HL-60 (cell line): ENCODE results near the gene ZNF629.

Source experiments
- GABPA ChIP-seq: IDR thresholded peaks from 2 replicates; pipeline ENCODE4 v1.6.1; 2012; ENCODE audit warnings: low read depth
- POLR2AphosphoS5 ChIP-seq: IDR thresholded peaks from 2 replicates; pipeline ENCODE4 v1.6.1; 2012; ENCODE audit warnings: low read depth
- REST ChIP-seq: IDR thresholded peaks from 2 replicates; pipeline ENCODE4 v1.6.1; 2012; ENCODE audit warnings: low read depth; ENCODE audit not compliant: insufficient replicate concordance
- TF ChIP-seq, protein P1 (sequence below): IDR thresholded peaks from one replicate; pipeline ENCODE4 v1.5.1; 2011; ENCODE audit warnings: low read length, control low read depth, inconsistent platforms; ENCODE audit not compliant: insufficient read depth

- TF ChIP-seq, protein P1, sequence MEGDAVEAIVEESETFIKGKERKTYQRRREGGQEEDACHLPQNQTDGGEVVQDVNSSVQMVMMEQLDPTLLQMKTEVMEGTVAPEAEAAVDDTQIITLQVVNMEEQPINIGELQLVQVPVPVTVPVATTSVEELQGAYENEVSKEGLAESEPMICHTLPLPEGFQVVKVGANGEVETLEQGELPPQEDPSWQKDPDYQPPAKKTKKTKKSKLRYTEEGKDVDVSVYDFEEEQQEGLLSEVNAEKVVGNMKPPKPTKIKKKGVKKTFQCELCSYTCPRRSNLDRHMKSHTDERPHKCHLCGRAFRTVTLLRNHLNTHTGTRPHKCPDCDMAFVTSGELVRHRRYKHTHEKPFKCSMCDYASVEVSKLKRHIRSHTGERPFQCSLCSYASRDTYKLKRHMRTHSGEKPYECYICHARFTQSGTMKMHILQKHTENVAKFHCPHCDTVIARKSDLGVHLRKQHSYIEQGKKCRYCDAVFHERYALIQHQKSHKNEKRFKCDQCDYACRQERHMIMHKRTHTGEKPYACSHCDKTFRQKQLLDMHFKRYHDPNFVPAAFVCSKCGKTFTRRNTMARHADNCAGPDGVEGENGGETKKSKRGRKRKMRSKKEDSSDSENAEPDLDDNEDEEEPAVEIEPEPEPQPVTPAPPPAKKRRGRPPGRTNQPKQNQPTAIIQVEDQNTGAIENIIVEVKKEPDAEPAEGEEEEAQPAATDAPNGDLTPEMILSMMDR, result no peak
- TF ChIP-seq POLR2AphosphoS5 (peak; percentile 39; the same call in 1 of the 2 replicates), REST (no peak), GABPA (peak; percentile 70)
These were observed 18.6 kb upstream of the ZNF629 start for GRCh38 chr16:30805370-30806169.
